HPDE6-E6E7 (cell line): ENCODE measurements around the gene OBSCN.

ENCODE experiments used
- DNase-seq: peaks from one replicate; pipeline ENCODE4 v3.0.0; 2011; ENCODE audit warnings: missing footprints; ENCODE audit errors: extremely low spot score

OBSCN gene

GRCh38 chr1:228400237-228400651, 192.4 kb downstream of the OBSCN start:
- no peak for DNase-seq

- no peak for DNase-seq
These were observed 193.0 kb downstream of the OBSCN start for GRCh38 chr1:228400692-228401454.

DNA sequence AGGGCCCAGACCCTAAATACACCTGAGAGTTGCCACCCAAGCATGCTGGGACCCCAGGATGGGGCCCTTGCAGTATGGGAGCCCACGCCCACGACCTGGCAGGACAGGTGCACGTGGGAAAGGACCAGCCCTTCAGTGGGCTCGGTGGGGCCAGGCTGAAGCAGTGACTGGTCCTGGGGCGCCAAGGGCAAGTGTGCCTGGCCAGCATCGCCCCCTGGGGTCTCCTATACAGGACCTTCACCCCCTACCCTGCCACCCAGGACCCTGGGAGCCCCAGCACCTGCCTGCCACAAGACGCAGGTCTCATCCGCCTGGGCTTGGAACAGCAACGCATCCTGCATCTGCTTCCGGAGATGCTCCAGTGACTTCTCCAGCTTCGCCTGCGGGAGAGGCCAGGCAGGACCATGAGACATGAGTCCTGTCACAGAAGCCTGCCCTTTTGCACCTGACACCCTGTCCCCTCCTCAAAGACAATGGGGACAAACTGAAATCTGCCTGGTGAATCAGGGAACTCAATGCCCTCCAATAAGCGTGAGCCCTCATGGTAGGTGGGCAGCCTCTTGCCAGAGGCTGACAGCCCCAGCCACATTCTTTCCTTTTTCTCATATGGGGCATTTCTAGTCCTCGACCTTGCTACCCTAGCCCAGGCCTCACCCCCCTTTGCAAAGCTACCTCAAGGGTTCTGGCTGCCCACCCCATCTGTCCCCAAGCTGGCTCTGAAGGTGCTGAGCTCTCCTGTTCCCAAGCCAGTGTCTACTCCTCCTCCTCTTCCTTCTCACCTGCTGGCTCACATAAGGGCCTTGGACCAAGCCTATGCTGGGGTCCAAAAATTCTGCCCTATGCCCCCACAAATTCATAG, 194.2 kb downstream of the OBSCN start:
- no peak for DNase-seq

DNA sequence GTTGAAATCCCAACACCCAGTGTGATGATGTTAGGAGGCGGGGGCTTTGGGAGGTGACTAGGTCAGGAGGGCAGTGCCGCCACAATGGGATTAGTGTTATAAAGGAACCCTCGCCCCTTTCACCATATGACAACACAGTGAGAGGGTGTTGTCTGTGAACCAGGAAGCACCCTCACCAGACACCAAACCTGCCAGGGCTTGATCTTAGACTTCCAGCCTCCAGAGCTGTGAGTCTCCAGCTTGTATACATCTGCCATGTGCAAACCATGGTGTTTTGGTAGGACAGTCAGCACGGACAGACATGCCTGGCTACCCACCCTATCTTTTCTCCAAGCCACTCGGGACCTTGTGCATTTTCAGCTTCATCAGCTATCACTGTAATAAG, 194.8 kb downstream of the OBSCN start:
- no peak for DNase-seq

- DNase-seq: no peak
These were observed 195.4 kb downstream of the OBSCN start for GRCh38 chr1:228403231-228403631.

DNA sequence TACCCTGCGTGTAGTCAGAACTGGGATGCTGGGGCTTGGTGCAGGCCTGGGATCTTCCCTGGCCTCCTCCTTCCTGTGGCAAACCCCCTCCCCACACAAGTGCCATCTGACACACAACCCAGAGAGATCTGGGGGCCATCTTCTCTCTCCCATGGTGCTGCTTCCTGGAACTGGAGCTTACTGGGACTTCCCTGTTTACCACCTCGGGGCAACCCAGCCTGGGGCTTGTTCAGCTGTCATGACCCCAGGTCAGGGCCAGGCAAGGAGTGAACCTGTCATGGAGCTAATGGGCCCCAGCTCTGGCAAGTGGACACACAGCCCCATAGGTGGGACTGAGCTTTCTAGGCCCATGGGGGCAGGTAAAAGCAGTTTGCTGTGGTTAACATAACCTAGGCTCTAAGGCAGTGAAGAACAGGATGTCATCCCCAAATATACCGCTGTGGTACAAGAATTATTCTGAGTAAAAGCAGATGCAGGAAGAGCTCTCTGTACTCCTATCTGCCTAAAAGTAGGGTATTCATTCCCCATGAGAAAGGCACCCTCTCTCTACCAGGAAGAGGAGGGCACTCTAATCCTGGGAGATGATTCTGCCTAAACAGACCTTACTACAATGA, 196.4 kb downstream of the OBSCN start:
- no peak for DNase-seq

DNA sequence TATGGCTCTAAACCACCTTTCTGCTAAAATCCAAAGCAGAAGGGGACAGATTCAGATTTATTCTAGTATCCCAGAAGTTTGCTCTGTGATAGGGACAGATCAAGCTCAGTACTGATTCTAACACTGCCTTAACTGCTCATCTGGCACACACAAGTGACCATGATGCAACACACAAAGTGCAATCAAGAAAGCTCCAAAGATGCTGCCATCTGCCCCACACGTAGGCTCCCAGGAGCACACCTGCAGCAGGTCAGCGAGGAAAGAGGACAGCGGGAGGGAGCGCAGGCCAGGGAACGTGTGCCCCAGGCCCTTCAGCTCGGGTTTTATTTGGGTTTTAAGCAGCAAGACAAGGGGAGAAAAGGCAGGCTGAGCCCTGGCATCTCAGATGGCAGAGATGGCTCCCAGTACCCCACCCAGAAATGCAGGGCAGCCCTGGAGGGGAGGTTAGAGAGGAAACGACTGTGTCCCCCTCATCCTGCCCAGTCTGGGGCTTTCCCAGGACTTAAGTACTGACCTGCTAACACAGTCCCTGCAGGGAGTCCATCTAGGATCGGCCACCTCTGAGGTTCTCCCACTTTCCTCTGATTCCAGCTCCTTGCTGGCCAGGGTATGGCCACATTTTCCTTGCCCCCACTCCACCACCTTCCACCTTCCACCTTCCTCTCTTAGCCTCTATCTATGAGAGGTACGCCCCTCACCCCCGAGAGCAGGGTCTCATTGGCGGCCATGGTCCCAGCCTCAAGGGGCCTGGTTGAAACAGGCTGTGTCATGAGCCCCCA, 197.5 kb downstream of the OBSCN start:
- no peak for DNase-seq

DNA sequence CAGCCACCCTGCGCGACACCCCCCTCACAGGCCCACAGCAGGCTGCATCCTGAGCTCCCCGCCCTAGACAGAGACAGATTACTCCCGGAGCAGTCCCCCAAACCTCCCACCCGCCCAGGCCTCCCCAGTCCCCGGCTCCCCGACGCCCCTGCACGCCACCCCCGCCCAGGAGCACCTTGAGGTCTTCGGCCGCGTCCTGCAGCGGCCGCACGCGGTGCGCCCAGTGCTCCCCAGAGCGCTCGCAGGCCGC, 198.1 kb downstream of the OBSCN start:
- no peak for DNase-seq

- no peak for DNase-seq
These were observed 199.5 kb downstream of the OBSCN start for GRCh38 chr1:228407106-228408040.

- DNase-seq: no peak
These were observed 200.4 kb downstream of the OBSCN start for GRCh38 chr1:228408041-228408868.

DNA sequence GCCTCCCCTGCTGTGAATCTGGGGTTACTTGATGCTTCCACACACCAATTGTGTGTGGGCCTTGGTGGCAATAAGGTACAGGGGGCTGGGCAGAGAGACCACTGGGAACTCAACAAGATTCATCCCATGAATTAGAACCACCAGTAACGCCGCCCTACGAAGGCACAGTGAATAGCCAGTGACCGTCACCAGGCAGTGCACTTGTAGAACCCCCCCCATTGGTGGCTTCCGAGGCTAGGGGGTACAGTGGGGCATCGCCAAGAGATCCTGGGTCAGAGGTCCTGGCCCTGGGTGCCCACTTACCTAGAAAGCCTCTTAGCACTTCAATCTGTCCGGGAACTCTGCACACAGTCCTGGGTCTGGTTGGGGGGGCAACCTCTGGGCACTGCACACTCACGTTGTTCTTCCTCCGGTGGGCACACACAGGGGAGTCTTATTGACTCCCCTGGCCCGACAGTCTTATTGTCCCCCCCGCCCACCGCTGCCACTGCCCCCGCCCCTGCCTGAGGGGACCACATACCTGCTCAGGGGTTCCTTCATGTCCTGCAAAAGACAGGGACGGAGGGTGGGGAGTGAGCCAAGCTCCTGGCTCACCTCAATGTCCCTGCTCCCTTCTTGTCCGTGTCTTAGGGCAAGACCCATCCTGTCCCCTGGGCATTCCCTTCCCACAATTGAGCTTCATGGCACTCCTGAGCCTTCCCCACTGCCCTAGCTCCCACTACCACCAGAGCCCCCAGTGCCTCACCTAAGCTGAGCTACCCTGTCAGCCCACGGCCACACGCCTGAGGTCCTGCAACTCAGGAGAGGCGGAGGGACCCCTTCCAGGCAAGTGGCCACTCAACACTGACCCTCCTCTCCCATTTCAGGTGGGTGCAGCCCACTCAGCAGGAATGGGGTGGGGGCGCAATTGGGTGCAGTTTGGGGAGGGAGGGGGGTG, 201.3 kb downstream of the OBSCN start:
- DNase-seq: no peak

GRCh38 chr1:228410015-228410414, 202.2 kb downstream of the OBSCN start:
- DNase-seq: no peak

DNA sequence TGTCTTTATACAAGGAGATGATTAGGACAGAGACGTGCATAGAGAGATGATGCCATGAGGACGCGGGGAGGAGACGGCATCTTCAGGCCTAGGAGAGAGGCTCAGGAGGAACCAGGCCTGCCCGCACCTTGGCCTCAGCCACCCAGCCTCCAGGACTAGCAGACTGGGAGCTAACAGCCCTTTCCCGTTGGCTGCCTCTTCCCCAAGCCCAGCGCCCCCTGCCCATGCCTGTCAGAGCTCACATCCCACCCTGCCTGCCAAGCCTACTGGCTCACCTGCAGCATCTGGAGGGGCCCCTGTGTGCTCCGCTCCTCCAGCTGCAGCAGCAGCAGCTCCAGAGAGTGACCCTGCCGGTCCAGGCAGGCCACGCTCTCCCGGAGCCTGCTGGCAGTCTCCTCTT, 202.8 kb downstream of the OBSCN start:
- DNase-seq: no peak

GRCh38 chr1:228411121-228411520, 203.3 kb downstream of the OBSCN start:
- DNase-seq: no peak

GRCh38 chr1:228411548-228412430, 203.9 kb downstream of the OBSCN start:
- no peak for DNase-seq

- no peak for DNase-seq
These were observed 205.6 kb downstream of the OBSCN start for GRCh38 chr1:228413241-228414010.

GRCh38 chr1:228414511-228415211, 206.8 kb downstream of the OBSCN start:
- DNase-seq: no peak
